Pancreas (tissue), 10 donors: ENCODE results near the gene KIF7. TPM values are rescaled to one million over a fixed set of nuclear protein-coding genes. Genes with fewer than 3 reads are reported as not detected.
"Not testable (repeated sequence)": the region's sequence is repeated elsewhere in the genome, so short reads cannot be mapped to it uniquely, and the experiment has no call there.

Experiments used
- ATAC-seq, 4 donors: fragments of 200-7000 bp; cut with Tn5 transposase; one replicate each; pipeline versions ENCODE4 v1.8.0 to v1.9.1; 2020; ENCODE audit warnings: mild to moderate bottlenecking in 4 of 4, moderate library complexity in 4 of 4
- DNase-seq, 6 donors: peaks; one replicate each; pipeline ENCODE4 v3.0.0-alpha.2; 2020
- FAIRE-seq: peaks from 2 replicates; lab custom pipeline; 2012; peaks lifted over from hg19 to GRCh38; lab: Jason Lieb, UNC
- H3K27ac ChIP-seq, 4 donors: fragments of 200-600 bp; sonication (generic); 1 replicate in 3 of 4; 2 replicates in 1 of 4; pipeline versions ENCODE4 v1.5.0 to v1.8.0; 2020
- H3K27me3 ChIP-seq, 4 donors: fragments of 200-600 bp; one replicate each; pipeline ENCODE4 v1.8.0; 2021
- H3K36me3 ChIP-seq, 3 donors: fragments of 200-600 bp; sonication (generic) in 1 of 3; one replicate each; pipeline versions ENCODE4 v1.5.0 to v1.8.0; 2020 to 2021
- H3K4me1 ChIP-seq, 3 donors: fragments of 200-600 bp; one replicate each; pipeline ENCODE4 v1.8.0; 2021
- H3K4me3 ChIP-seq, 4 donors: fragments of 200-600 bp; sonication (generic) in 2 of 4; one replicate each; pipeline versions ENCODE4 v1.5.0 to v1.8.0; 2020 to 2021
- H3K9me3 ChIP-seq, 4 donors: fragments of 200-600 bp; one replicate each; pipeline ENCODE4 v1.8.0; 2021
- CTCF ChIP-seq, 4 donors: fragments of 200-600 bp; sonication (generic) in 3 of 4; IDR thresholded peaks; one replicate each; pipeline versions ENCODE4 v1.5.0 to v1.8.0; 2021; ENCODE audit warnings: antibody characterized with exemption in 4 of 4
- WGBS, 2 donors: extraction: QIAGEN DNeasy Blood & Tissue Kit; methylation state at CpG; one replicate each; pipeline ENCODE4 v1.1.7; 2013; 5-methylcytosine and 5-hydroxymethylcytosine counted together
- intact Hi-C, 3 donors: fragments of 100-400 bp; cut with DNase I; formaldehyde crosslinking; loops; one replicate each; pipeline versions ENCODE4 v1.11.1 to v1.14.2; 2022
- polyA plus RNA-seq, 2 donors: library from polyadenylated mRNA; stranded (reverse); fragments of 200-250 nt; gene quantifications; one replicate each; pipeline ENCODE4 v1.2.3, GENCODE V29; 2013
- total RNA-seq, 6 donors: library from RNA; stranded (reverse); fragmentation: NEBNext Ultra II Directional in 4 of 6; extraction: Animal tissue kit (Norgen Biotek cat#: 25700) in 4 of 6; gene quantifications; one replicate each; pipeline versions ENCODE4 v1.2.1 to v1.2.4, GENCODE V29; 2021 to 2023
- donor health status: healthy with polysubstance abuse.
- donor health status: DM: no; HTN: no; CAD: no; lungs with moderate emphysema.
- donor health status: DM: no; HTN: no; CAD: no.
- donor health status: control.
- donor health status: control.
- donor health status: Bipolar disorder and iron deficiency.
- donor health status: DM: yes; HTN: yes; CAD: no.
- donor health status: DM: no; HTN: no; CAD: no.
- donor health status: DM: no; HTN: no; CAD: no.
- donor health status: DM: yes; HTN: yes; CAD: no.

The KIF7 gene
- total and polyA plus RNA-seq, 8 donors = 0.43 to 1.5 (median 0.64) TPM

- TF ChIP-seq CTCF (IDR thresholded peaks at IDR 0.05) = no peak
- H3K27me3 ChIP-seq = no peaks in the 10 kb centered on the region
- 87% methylated on average over 4 of the region's 4 CpGs for WGBS, 2 donors
- FAIRE-seq (no peak), DNase-seq (no peak), ATAC-seq (no peak)
- no peaks in the 10 kb centered on the region for H3K4me1 ChIP-seq
- intact Hi-C loops = no loop called here
- no peak overlapping the region for H3K27ac ChIP-seq
- H3K9me3 ChIP-seq = no peaks in the 10 kb centered on the region
- H3K36me3 ChIP-seq = no peaks in the 10 kb centered on the region
- H3K4me3 ChIP-seq = no peak overlapping the region
Measured at GRCh38 chr15:89587955-89588354, 67.3 kb downstream of the KIF7 start.

- WGBS, 2 donors = 95 to 97% methylated on average over 2 of the region's 2 CpGs
- FAIRE-seq (no peak), ATAC-seq (no peak), DNase-seq (no peak)
- Histone ChIP-seq H3K4me1 (no peaks in the 10 kb centered on the region), H3K27ac (no peak overlapping the region), H3K4me3 (no peak overlapping the region), H3K27me3 (no peaks in the 10 kb centered on the region), H3K9me3 (no peaks in the 10 kb centered on the region), H3K36me3 (no peaks in the 10 kb centered on the region)
- TF ChIP-seq CTCF (IDR thresholded peaks at IDR 0.05) = no peak
- intact Hi-C loops = no loop called here
Measured at GRCh38 chr15:89586651-89587050, 68.6 kb downstream of the KIF7 start.

GRCh38 chr15:89580747-89581146 lies 74.5 kb downstream of the KIF7 start:
- ATAC-seq, intact Hi-C loops, DNase-seq, H3K4me1 ChIP-seq, H3K9me3 ChIP-seq, FAIRE-seq, H3K27me3 ChIP-seq, H3K27ac ChIP-seq, H3K4me3 ChIP-seq, H3K36me3 ChIP-seq: not testable (repeated sequence)
- WGBS, 2 donors = 90 to 100% methylated on average over 2 of the region's 2 CpGs

GRCh38 chr15:89578146-89578545 lies 77.1 kb downstream of the KIF7 start:
- WGBS, 2 donors = 78 to 85% methylated on average over 2 of the region's 2 CpGs
- Histone ChIP-seq H3K36me3 (no peaks in the 10 kb centered on the region), H3K27ac (no peak overlapping the region), H3K9me3 (no peaks in the 10 kb centered on the region), H3K4me1 (peaks cover 0 to 5% (median 0%) of the 10 kb centered on the region in 3 donors), H3K27me3 (no peaks in the 10 kb centered on the region), H3K4me3 (no peak overlapping the region)
- no peak for TF ChIP-seq CTCF (IDR thresholded peaks at IDR 0.05)
- no peak for FAIRE-seq
- ATAC-seq = no peak
- intact Hi-C loops = no loop called here
- no peak for DNase-seq

Other genes with a start within 250 kb of the KIF7 start
- under 1 TPM; 0.12 to 0.92 (median 0.78) TPM for gene RHCG, start 158.9 kb downstream of the KIF7 start, total RNA-seq
- gene RHCG, start 158.9 kb downstream of the KIF7 start, polyA plus RNA-seq = under 1 TPM; 0.57 to 0.68 TPM
- under 1 TPM in 4 of 6 donors, not detected in 2; 0.03 to 0.18 (median 0.14) TPM for gene TICRR, start 80.0 kb downstream of the KIF7 start, total RNA-seq
- gene TICRR, start 80.0 kb downstream of the KIF7 start, polyA plus RNA-seq = under 1 TPM in 1 of 2 donors, not detected in 1; 0.04 TPM
- 10 to 100 TPM in 1 of 6 donors, 1 to 10 TPM in 2, under 1 TPM in 3; 0.47 to 21.2 (median 1.6) TPM for gene PLIN1, start 23.9 kb upstream of the KIF7 start, total RNA-seq
- 10 to 100 TPM in 1 of 2 donors, 1 to 10 TPM in 1; 4.1 to 19.0 TPM for gene PLIN1, start 23.9 kb upstream of the KIF7 start, polyA plus RNA-seq
- 1 to 10 TPM; 4.8 to 6.5 (median 5.2) TPM for gene PEX11A, start 35.3 kb upstream of the KIF7 start, total RNA-seq
- gene PEX11A, start 35.3 kb upstream of the KIF7 start, polyA plus RNA-seq = 10 to 100 TPM in 1 of 2 donors, 1 to 10 TPM in 1; 4.4 to 10.1 TPM
- gene WDR93, start 35.3 kb upstream of the KIF7 start, total RNA-seq = under 1 TPM in 5 of 6 donors, not detected in 1; 0.09 to 0.31 (median 0.15) TPM
- gene WDR93, start 35.3 kb upstream of the KIF7 start, polyA plus RNA-seq = under 1 TPM; 0.11 to 0.92 TPM
- gene MESP1, start 95.8 kb upstream of the KIF7 start, total RNA-seq = 1 to 10 TPM; 1.5 to 4.0 (median 2.4) TPM
- 1 to 10 TPM; 1.1 to 2.1 TPM for gene MESP1, start 95.8 kb upstream of the KIF7 start, polyA plus RNA-seq
- under 1 TPM in 4 of 6 donors, not detected in 2; 0.16 to 0.46 (median 0.30) TPM for gene MESP2, start 120.9 kb upstream of the KIF7 start, total RNA-seq
- under 1 TPM in 1 of 2 donors, not detected in 1; 0.12 TPM for gene MESP2, start 120.9 kb upstream of the KIF7 start, polyA plus RNA-seq
- gene ANPEP, start 159.4 kb upstream of the KIF7 start, total RNA-seq = 1,000 to 10,000 TPM in 2 of 6 donors, 100 to 1,000 TPM in 4; 401 to 1,207 (median 921) TPM
- 100 to 1,000 TPM; 388 to 524 TPM for gene ANPEP, start 159.4 kb upstream of the KIF7 start, polyA plus RNA-seq
- 10 to 100 TPM; 15.7 to 25.2 (median 21.2) TPM for gene AP3S2, start 238.5 kb upstream of the KIF7 start, total RNA-seq
- gene AP3S2, start 238.5 kb upstream of the KIF7 start, polyA plus RNA-seq = 10 to 100 TPM; 11.0 to 16.6 TPM